Measurements from ENCODE around the gene FHIT.
A peak's percentile ranks its signal among the peaks of the same experiment; 100 is the strongest.
"Not testable (repeated sequence)": the region's sequence is repeated elsewhere in the genome, so short reads cannot be mapped to it uniquely, and the experiment has no call there.

The FHIT gene

GRCh38 chr3:59934560-59934959 is 1316.7 kb downstream of the FHIT start:
- not testable (repeated sequence) for DNase-seq (ENCODE audit: low spot score)

- DNase-seq (ENCODE audit: low spot score), result no peak
Measured at GRCh38 chr3:59930170-59930569, 1321.1 kb downstream of the FHIT start.

GRCh38 chr3:59927056-59927455 is 1324.2 kb downstream of the FHIT start:
- DNase-seq (ENCODE audit: low spot score), result no peak

GRCh38 chr3:59925946-59926345 is 1325.3 kb downstream of the FHIT start:
- no peak for DNase-seq (ENCODE audit: low spot score)

GRCh38 chr3:59922192-59922591 is 1329.1 kb downstream of the FHIT start:
- no peak for DNase-seq (ENCODE audit: low spot score)

GRCh38 chr3:59920822-59921221 is 1330.4 kb downstream of the FHIT start:
- no peak for DNase-seq (ENCODE audit: low spot score)

- DNase-seq (ENCODE audit: low spot score), result no peak
Measured at GRCh38 chr3:59919586-59919985, 1331.7 kb downstream of the FHIT start.

GRCh38 chr3:59914251-59914650 is 1337.0 kb downstream of the FHIT start:
- DNase-seq (ENCODE audit: low spot score), result no peak

GRCh38 chr3:59913645-59914044 is 1337.6 kb downstream of the FHIT start:
- DNase-seq (ENCODE audit: low spot score), result no peak

- DNase-seq (ENCODE audit: low spot score), result no peak
Measured at GRCh38 chr3:59908701-59909100, 1342.6 kb downstream of the FHIT start.

- no peak for DNase-seq (ENCODE audit: low spot score)
Measured at GRCh38 chr3:59908280-59908679, 1343.0 kb downstream of the FHIT start.

- no peak for DNase-seq (ENCODE audit: low spot score)
Measured at GRCh38 chr3:59904296-59904695, 1347.0 kb downstream of the FHIT start.

- no peak for DNase-seq (ENCODE audit: low spot score)
Measured at GRCh38 chr3:59899061-59899460, 1352.2 kb downstream of the FHIT start.

- DNase-seq (ENCODE audit: low spot score), result no peak
Measured at GRCh38 chr3:59895972-59896371, 1355.3 kb downstream of the FHIT start.

GRCh38 chr3:59894425-59895121 is 1356.7 kb downstream of the FHIT start:
- DNase-seq (ENCODE audit: low spot score), result no peak

GRCh38 chr3:59890639-59891038 is 1360.6 kb downstream of the FHIT start:
- no peak for DNase-seq (ENCODE audit: low spot score)

GRCh38 chr3:59886790-59887189 is 1364.5 kb downstream of the FHIT start:
- DNase-seq (ENCODE audit: low spot score), result no peak

GRCh38 chr3:59885899-59886400 is 1365.3 kb downstream of the FHIT start:
- DNase-seq (ENCODE audit: low spot score), result no peak

- peak; percentile 41 for DNase-seq (ENCODE audit: low spot score)
Measured at GRCh38 chr3:59885101-59885500, 1366.2 kb downstream of the FHIT start.

GRCh38 chr3:59884409-59884808 is 1366.8 kb downstream of the FHIT start:
- DNase-seq (ENCODE audit: low spot score), result peak; percentile 37

- DNase-seq (ENCODE audit: low spot score), result no peak
Measured at GRCh38 chr3:59882746-59883145, 1368.5 kb downstream of the FHIT start.

- no peak for DNase-seq (ENCODE audit: low spot score)
Measured at GRCh38 chr3:59880717-59881116, 1370.5 kb downstream of the FHIT start.

GRCh38 chr3:59879031-59879581 is 1372.1 kb downstream of the FHIT start:
- no peak for DNase-seq (ENCODE audit: low spot score)

GRCh38 chr3:59878038-59878427 is 1373.2 kb downstream of the FHIT start:
- DNase-seq (ENCODE audit: low spot score), result no peak

Data from globus pallidus (tissue), 1 donor.